Suprapubic skin (tissue), 4 donors: ENCODE measurements around the gene LRMDA. TPM values are rescaled to one million over a fixed set of nuclear protein-coding genes. Genes with fewer than 3 reads are reported as not detected.

Experiments used
- DNase-seq, 2 donors: peaks; one replicate each; pipeline ENCODE4 v3.0.0-alpha.2; 2019; ENCODE audit warnings: low spot score in 2 of 2
- H3K27ac ChIP-seq: fragments of 200-600 bp; sonication (generic); one replicate; pipeline ENCODE4 v1.5.1; 2019
- H3K27me3 ChIP-seq: fragments of 200-600 bp; sonication (generic); one replicate; pipeline ENCODE4 v1.5.1; 2019
- H3K36me3 ChIP-seq: fragments of 200-600 bp; sonication (generic); one replicate; pipeline ENCODE4 v1.5.1; 2019
- H3K4me1 ChIP-seq: fragments of 200-600 bp; sonication (generic); one replicate; pipeline ENCODE4 v1.5.1; 2019
- H3K4me3 ChIP-seq: fragments of 200-600 bp; sonication (generic); one replicate; pipeline ENCODE4 v1.5.1; 2019; ENCODE audit warnings: mild to moderate bottlenecking
- H3K9me3 ChIP-seq: fragments of 200-600 bp; sonication (generic); one replicate; pipeline ENCODE4 v1.5.1; 2019
- EP300 ChIP-seq: sonication (generic); formaldehyde crosslinking; IDR thresholded peaks from one replicate; pipeline ENCODE4 v1.6.1; 2017; ENCODE audit warnings: antibody characterized with exemption
- POLR2A ChIP-seq, 2 donors: fragments of 450-650 bp; IDR thresholded peaks; one replicate each; pipeline ENCODE4 v1.6.1; 2017; ENCODE audit warnings: antibody characterized with exemption in 2 of 2, mild to moderate bottlenecking in 2 of 2, moderate library complexity in 2 of 2
- POLR2AphosphoS5 ChIP-seq, 3 donors: sonication (generic); formaldehyde crosslinking; IDR thresholded peaks; one replicate each; pipeline ENCODE4 v1.6.1; 2017; ENCODE audit warnings: antibody characterized with exemption in 3 of 3
- WGBS: methylation state at CpG from one replicate; pipeline ENCODE4 v1.1.5; 2018; 5-methylcytosine and 5-hydroxymethylcytosine counted together
- total RNA-seq, 4 donors: library from RNA; depleted of rRNA; stranded (reverse); fragments of >200 nt; gene quantifications; one replicate each; pipeline ENCODE4 v1.1.0, GENCODE V29; 2016
- TF ChIP-seq, protein P1 (sequence below), 2 donors: fragments of 200-600 bp in 1 of 2; fragments of 450-650 bp in 1 of 2; sonication (generic) in 1 of 2; IDR thresholded peaks; one replicate each; pipeline ENCODE4 v1.5.1; 2016 to 2019; ENCODE audit warnings: antibody characterized with exemption in 2 of 2, mild to moderate bottlenecking in 1 of 2, moderate library complexity in 1 of 2

Gene LRMDA
- total RNA-seq, 4 donors from 2014 or later = 0.10 to 2.9 (median 1.9) TPM; not detected in 1

DNA sequence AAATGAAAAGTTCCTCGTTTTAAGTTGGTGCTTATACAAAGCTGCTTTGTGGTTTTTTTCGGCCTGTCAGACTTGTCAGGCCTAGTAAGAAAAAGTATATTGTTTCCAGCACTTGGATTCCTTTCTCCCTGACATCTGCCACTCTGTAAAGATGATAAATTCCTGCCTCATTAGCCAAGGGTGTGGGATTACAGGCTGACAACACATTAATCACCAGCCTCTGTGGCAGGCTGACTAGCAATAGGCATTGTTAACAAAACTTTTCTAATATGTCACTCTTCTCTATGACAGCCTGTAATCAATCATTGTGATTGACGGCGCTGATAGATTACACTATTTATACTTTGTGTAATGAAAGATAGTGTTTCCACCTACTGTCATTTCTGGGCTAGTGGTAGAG is 682.5 kb downstream of the LRMDA start:
- H3K27me3 ChIP-seq = peaks cover 5% of the 10 kb centered on the region
- no peak for DNase-seq
- no peaks in the 10 kb centered on the region for H3K36me3 ChIP-seq
- no peak overlapping the region for H3K27ac ChIP-seq
- TF ChIP-seq POLR2A (IDR thresholded peaks at IDR 0.05) = no peak
- H3K4me1 ChIP-seq = no peaks in the 10 kb centered on the region
- no peak overlapping the region for H3K4me3 ChIP-seq
- WGBS = 57% methylated on average over 4 of the region's 4 CpGs
- H3K9me3 ChIP-seq = no peaks in the 10 kb centered on the region

GRCh38 chr10:76114581-76115001 is 683.2 kb downstream of the LRMDA start:
- no peaks in the 10 kb centered on the region for H3K9me3 ChIP-seq
- 55% methylated on average over 9 of the region's 9 CpGs for WGBS
- H3K36me3 ChIP-seq = no peaks in the 10 kb centered on the region
- TF ChIP-seq EP300 (no peak), POLR2A (IDR thresholded peaks at IDR 0.05) (no peak), POLR2AphosphoS5 (IDR thresholded peaks at IDR 0.05) (no peak)
- TF ChIP-seq, protein P1, sequence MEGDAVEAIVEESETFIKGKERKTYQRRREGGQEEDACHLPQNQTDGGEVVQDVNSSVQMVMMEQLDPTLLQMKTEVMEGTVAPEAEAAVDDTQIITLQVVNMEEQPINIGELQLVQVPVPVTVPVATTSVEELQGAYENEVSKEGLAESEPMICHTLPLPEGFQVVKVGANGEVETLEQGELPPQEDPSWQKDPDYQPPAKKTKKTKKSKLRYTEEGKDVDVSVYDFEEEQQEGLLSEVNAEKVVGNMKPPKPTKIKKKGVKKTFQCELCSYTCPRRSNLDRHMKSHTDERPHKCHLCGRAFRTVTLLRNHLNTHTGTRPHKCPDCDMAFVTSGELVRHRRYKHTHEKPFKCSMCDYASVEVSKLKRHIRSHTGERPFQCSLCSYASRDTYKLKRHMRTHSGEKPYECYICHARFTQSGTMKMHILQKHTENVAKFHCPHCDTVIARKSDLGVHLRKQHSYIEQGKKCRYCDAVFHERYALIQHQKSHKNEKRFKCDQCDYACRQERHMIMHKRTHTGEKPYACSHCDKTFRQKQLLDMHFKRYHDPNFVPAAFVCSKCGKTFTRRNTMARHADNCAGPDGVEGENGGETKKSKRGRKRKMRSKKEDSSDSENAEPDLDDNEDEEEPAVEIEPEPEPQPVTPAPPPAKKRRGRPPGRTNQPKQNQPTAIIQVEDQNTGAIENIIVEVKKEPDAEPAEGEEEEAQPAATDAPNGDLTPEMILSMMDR (IDR thresholded peaks at IDR 0.05) = no peak
- DNase-seq = no peak
- no peak overlapping the region for H3K4me3 ChIP-seq
- no peak overlapping the region for H3K27ac ChIP-seq
- peaks cover 5% of the 10 kb centered on the region for H3K27me3 ChIP-seq
- H3K4me1 ChIP-seq = no peaks in the 10 kb centered on the region

DNA sequence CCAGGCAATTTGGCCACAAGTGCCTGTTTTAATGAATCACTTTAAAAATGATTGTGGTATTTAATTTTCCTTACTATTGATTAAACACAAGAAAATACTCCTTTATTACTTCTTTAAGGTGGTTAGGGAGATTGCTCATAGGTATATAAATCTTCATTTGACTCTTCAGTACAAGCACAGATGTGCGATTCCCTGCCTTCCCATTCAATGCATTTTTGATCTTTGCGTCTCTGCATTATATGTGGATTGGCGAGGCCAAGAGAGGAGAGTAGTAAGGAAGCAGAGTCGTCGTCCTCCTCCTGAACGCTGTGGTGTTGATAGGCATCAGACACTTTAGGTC is 683.7 kb downstream of the LRMDA start:
- Histone ChIP-seq H3K9me3 (no peaks in the 10 kb centered on the region), H3K4me1 (no peaks in the 10 kb centered on the region), H3K27me3 (peaks cover 5% of the 10 kb centered on the region), H3K4me3 (no peak overlapping the region), H3K27ac (no peak overlapping the region), H3K36me3 (no peaks in the 10 kb centered on the region)
- WGBS = 59% methylated on average over 6 of the region's 6 CpGs
- no peak for DNase-seq
- TF ChIP-seq POLR2A (IDR thresholded peaks at IDR 0.05) = no peak
- TF ChIP-seq POLR2AphosphoS5 (IDR thresholded peaks at IDR 0.05) = no peak
- TF ChIP-seq, protein P1 (IDR thresholded peaks at IDR 0.05) = no peak
- TF ChIP-seq EP300 = no peak

DNA sequence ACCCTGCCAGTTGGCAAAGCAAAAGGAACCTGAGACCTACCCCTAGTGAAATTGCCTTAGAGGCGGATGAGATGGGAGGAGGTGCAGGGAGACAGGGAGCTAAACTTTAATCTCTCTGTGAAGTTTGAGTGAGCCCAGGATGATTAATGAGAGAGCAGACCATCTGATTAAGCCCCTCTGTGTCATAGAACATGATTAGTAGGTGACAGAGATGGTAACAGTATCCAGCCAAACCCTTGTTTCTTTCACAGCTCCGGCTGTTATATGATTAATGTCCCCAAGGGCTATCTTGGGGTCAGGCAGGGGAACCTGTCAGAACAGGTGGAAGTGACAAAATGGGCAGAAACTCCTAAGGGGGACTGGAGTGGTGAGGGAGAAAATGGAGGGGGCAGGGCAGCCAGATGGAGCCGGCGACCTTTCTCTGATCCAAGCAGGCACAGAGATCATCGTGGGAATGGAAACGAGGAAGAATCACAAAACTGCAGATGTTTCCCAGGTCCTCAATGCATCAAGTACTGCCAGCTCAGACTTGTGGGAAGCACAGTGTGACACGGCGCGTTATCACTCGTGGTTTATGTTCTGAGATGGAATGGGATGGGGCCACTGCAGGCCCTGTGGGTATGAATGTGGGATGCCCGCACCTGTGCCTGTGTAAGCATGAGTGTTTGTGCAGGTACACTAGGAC is 684.2 kb downstream of the LRMDA start:
- Histone ChIP-seq H3K27ac (no peak overlapping the region), H3K27me3 (peaks cover 5% of the 10 kb centered on the region), H3K4me3 (no peak overlapping the region), H3K9me3 (no peaks in the 10 kb centered on the region), H3K4me1 (no peaks in the 10 kb centered on the region), H3K36me3 (no peaks in the 10 kb centered on the region)
- 44% methylated on average over 11 of the region's 11 CpGs for WGBS
- TF ChIP-seq POLR2A (IDR thresholded peaks at IDR 0.05) = no peak
- no peak for TF ChIP-seq POLR2AphosphoS5 (IDR thresholded peaks at IDR 0.05)
- TF ChIP-seq, protein P1 (IDR thresholded peaks at IDR 0.05) = no peak
- no peak for TF ChIP-seq EP300
- no peak for DNase-seq

- no peak for DNase-seq
- H3K27ac ChIP-seq = no peak overlapping the region
- no peaks in the 10 kb centered on the region for H3K4me1 ChIP-seq
- H3K4me3 ChIP-seq = no peak overlapping the region
- H3K9me3 ChIP-seq = no peaks in the 10 kb centered on the region
- peaks cover 5% of the 10 kb centered on the region for H3K27me3 ChIP-seq
- TF ChIP-seq POLR2A (IDR thresholded peaks at IDR 0.05) (no peak), POLR2AphosphoS5 (IDR thresholded peaks at IDR 0.05) (no peak), EP300 (no peak)
- TF ChIP-seq, protein P1 (IDR thresholded peaks at IDR 0.05) = no peak
- H3K36me3 ChIP-seq = no peaks in the 10 kb centered on the region
- 64% methylated on average over 3 of the region's 3 CpGs for WGBS
Measured at GRCh38 chr10:76116523-76116922, 685.1 kb downstream of the LRMDA start.

DNA sequence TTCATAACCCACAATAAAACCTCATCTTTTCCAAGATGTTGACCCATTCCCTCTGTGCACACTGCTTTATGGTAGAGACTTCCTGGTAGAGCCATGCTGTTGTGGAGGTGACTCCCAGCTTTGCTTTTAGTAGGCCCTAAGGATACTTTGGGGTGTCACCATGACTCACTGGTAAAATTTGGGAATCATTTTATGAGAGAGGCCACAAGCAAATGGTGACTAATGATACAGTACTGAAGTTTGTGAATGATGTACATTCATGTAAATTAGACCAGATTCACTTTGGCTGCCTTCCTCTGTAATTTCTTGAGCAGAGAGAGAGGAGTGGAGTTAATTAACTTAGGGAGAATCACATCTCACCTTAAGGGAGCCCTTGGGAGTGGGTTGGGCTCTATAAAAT is 686.5 kb downstream of the LRMDA start:
- Histone ChIP-seq H3K4me1 (no peaks in the 10 kb centered on the region), H3K36me3 (no peaks in the 10 kb centered on the region), H3K27me3 (no peaks in the 10 kb centered on the region), H3K9me3 (no peaks in the 10 kb centered on the region), H3K27ac (no peak overlapping the region), H3K4me3 (no peak overlapping the region)
- TF ChIP-seq EP300 (no peak), POLR2A (IDR thresholded peaks at IDR 0.05) (no peak), POLR2AphosphoS5 (IDR thresholded peaks at IDR 0.05) (no peak)
- TF ChIP-seq, protein P1 (IDR thresholded peaks at IDR 0.05) = no peak
- DNase-seq = no peak
